Activated CD8-positive, alpha-beta T cell treated with anti-CD3 and anti-CD28 coated beads for 36 hours (primary cell): ENCODE measurements around the gene FOXQ1. TPM values are rescaled to one million over a fixed set of nuclear protein-coding genes. Genes with fewer than 3 reads are reported as not detected.

ENCODE experiments used
- ATAC-seq: fragments of 200-7000 bp; cut with Tn5 transposase; one replicate; pipeline ENCODE4 v1.10.0; 2021; ENCODE audit warnings: mild to moderate bottlenecking, moderate library complexity
- CTCF ChIA-PET: fragments of 350-600 bp; sonication (Branson Sonifier 250); formaldehyde crosslinking; loops from one replicate; lab custom pipeline; 2021; ENCODE audit warnings: antibody characterized with exemption; lab: Charles Lee
- POLR2A ChIA-PET: fragments of 350-600 bp; sonication (Branson Sonifier 250); formaldehyde crosslinking; loops from one replicate; lab custom pipeline; 2021; ENCODE audit warnings: antibody characterized with exemption; lab: Charles Lee
- DNase-seq: peaks from one replicate; pipeline ENCODE4 v3.0.0-alpha.2; 2020
- H3K27ac Mint-ChIP-seq: one replicate; pipeline ENCODE4 v1.8.0; 2021; ENCODE audit warnings: mild to moderate bottlenecking, mixed read lengths
- H3K27me3 Mint-ChIP-seq: one replicate; pipeline ENCODE4 v1.8.0; 2021; ENCODE audit warnings: mixed read lengths
- H3K36me3 Mint-ChIP-seq: one replicate; pipeline ENCODE4 v1.8.0; 2021; ENCODE audit warnings: low read depth, mixed read lengths
- H3K4me1 Mint-ChIP-seq: one replicate; pipeline ENCODE4 v1.8.0; 2021; ENCODE audit warnings: low read depth, mixed read lengths
- H3K4me3 Mint-ChIP-seq: one replicate; pipeline ENCODE4 v1.8.0; 2021; ENCODE audit warnings: mild to moderate bottlenecking, moderate library complexity, mixed read lengths
- H3K9me3 Mint-ChIP-seq: one replicate; pipeline ENCODE4 v1.8.0; 2021; ENCODE audit warnings: mixed read lengths
- intact Hi-C: fragments of 100-400 bp; cut with micrococcal nuclease; formaldehyde crosslinking; loops from one replicate; pipeline ENCODE4 v1.10.0; 2022
- total RNA-seq, 2 experiments: library from RNA; stranded (reverse); gene quantifications; one replicate each; pipeline ENCODE4 v1.2.3, GENCODE V29; 2021
- TF ChIP-seq, protein P1 (sequence below): fragments of 200-600 bp; IDR thresholded peaks from one replicate; pipeline ENCODE4 v1.8.0; 2022; ENCODE audit warnings: antibody characterized with exemption, mild to moderate bottlenecking

Gene FOXQ1
- total RNA-seq, 2 experiments from 2014 or later: not detected

- H3K27ac Mint-ChIP-seq: no peak overlapping the region
- CTCF ChIA-PET: interaction anchor here (0.8 to 1.0 kb wide), 2 partner anchors 9 to 33 kb away, joined by 3 read pairs; no protein-coding TSS in a partner anchor
- TF ChIP-seq, protein P1, sequence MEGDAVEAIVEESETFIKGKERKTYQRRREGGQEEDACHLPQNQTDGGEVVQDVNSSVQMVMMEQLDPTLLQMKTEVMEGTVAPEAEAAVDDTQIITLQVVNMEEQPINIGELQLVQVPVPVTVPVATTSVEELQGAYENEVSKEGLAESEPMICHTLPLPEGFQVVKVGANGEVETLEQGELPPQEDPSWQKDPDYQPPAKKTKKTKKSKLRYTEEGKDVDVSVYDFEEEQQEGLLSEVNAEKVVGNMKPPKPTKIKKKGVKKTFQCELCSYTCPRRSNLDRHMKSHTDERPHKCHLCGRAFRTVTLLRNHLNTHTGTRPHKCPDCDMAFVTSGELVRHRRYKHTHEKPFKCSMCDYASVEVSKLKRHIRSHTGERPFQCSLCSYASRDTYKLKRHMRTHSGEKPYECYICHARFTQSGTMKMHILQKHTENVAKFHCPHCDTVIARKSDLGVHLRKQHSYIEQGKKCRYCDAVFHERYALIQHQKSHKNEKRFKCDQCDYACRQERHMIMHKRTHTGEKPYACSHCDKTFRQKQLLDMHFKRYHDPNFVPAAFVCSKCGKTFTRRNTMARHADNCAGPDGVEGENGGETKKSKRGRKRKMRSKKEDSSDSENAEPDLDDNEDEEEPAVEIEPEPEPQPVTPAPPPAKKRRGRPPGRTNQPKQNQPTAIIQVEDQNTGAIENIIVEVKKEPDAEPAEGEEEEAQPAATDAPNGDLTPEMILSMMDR: no peak
- H3K9me3 Mint-ChIP-seq: no peaks in the 10 kb centered on the region
- ATAC-seq (no peak), DNase-seq (no peak)
- peaks cover 30% of the 10 kb centered on the region for H3K27me3 Mint-ChIP-seq
- no peaks in the 10 kb centered on the region for H3K36me3 Mint-ChIP-seq
- H3K4me1 Mint-ChIP-seq: no peaks in the 10 kb centered on the region
- H3K4me3 Mint-ChIP-seq: no peak overlapping the region
- intact Hi-C loops: no loop called here
- POLR2A ChIA-PET: no interaction called here
Measured at GRCh38 chr6:1363729-1364572, 52.1 kb downstream of the FOXQ1 start.

Other genes with a start within 250 kb of the FOXQ1 start
- not detected for gene FOXF2, start 77.5 kb downstream of the FOXQ1 start, total RNA-seq